OCI-LY1 (cell line): ENCODE measurements around the gene TBC1D22B.

ENCODE experiments used
- CTCF ChIP-seq: fragments of 200-600 bp; sonication (generic), shearing (Covaris generic); IDR thresholded peaks from 2 replicates; pipeline ENCODE4 v1.5.1; 2017; ENCODE audit warnings: mild to moderate bottlenecking, antibody characterized with exemption, low read length, moderate library complexity, mixed read lengths
- EZH2 ChIP-seq: fragments of 200-600 bp; sonication (generic), shearing (Covaris generic); IDR thresholded peaks from 2 replicates; pipeline ENCODE4 v1.8.0; 2017; ENCODE audit warnings: borderline replicate concordance, mixed run types, mild to moderate bottlenecking, antibody characterized with exemption, low read length, moderate library complexity, mixed read lengths

GRCh38 chr6:37283671-37284151 lies 26.1 kb downstream of the TBC1D22B start:
- no peak for TF ChIP-seq EZH2
- no peak for TF ChIP-seq CTCF
